Activated gamma-delta T cell treated with Interleukin-2 at 50 U/mL for 16 hours (primary cell): ENCODE measurements around the gene STOML1.
"Not testable (repeated sequence)": the region's sequence is repeated elsewhere in the genome, so short reads cannot be mapped to it uniquely, and the experiment has no call there.

ENCODE experiments used
- DNase-seq: peaks from one replicate; pipeline ENCODE4 v3.0.0-alpha.2; 2020

Gene STOML1

DNA sequence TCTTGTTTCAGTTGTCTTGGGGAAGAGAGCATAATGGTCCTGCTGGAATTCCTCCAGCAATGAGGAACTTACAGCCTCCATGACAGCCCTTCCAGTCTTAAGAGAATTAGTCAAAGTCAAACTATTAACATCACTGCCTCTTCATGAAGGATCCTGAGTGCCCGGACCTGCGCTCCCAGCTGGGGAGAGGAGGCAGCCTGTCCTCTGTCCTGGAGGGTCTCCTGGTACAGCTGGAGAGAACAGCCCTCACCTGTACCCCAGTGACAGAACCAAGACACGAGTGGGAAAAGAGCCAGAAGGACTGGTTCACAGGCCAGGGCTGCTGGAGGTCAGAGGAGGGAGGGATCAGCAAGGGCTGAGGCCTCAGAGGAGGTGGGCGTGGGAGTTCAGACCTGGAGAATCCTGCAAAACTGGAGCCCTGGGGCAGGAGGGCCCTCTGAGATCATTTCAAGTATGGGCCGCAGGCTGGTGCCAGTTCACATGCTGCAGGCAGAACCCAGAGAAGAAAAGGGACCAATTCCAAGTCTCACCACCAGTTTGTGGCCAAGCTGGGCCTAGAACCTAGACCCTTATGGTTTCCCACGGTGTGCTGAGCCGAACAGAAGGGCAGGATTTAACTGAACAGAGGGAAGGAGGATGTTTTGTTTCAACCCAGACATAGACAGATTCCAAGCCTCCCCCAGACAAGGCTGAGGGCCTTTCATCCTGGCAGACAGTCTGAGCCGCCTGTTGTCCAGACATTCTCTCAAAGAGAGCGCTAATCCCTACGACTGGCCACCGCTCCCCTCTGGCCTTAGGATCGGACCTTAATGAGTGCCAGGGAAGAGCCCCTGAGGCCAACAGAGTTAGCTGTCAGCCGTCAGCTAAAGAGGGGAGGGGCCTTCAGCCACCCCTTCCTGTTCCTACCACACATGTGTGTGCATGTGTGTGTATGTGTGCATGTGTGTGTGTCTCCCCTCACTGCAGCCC is 47.6 kb downstream of the STOML1 start:
- DNase-seq, result no peak

DNA sequence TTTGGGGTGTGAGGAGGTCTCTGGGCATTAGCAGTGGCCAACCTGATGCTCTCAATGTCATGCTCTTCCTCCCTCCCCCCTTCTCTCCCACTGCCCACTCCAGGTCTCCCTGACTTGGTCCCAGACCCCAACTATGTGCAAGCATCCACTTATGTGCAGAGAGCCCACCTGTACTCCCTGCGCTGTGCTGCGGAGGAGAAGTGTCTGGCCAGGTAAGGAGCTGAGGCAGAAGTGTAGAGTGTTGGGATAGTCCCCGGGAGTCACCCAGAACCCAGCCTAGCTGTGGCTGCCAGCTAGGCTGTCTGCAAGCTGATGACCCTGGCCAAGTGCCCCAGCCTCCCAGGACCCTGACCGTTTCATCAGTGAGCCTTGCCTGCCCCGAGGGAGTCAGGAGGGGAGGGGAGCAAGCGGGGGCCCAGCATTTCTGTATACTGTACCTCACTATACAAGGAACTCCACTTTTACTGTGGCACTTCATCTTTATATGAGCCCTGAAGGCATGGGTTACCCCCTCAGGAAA is 49.3 kb downstream of the STOML1 start:
- no peak for DNase-seq

- DNase-seq, result peak; percentile 39
Observed at GRCh38 chr15:73941871-73942635, 50.0 kb downstream of the STOML1 start.

GRCh38 chr15:73941449-73941848 is 50.6 kb downstream of the STOML1 start:
- no peak for DNase-seq

DNA sequence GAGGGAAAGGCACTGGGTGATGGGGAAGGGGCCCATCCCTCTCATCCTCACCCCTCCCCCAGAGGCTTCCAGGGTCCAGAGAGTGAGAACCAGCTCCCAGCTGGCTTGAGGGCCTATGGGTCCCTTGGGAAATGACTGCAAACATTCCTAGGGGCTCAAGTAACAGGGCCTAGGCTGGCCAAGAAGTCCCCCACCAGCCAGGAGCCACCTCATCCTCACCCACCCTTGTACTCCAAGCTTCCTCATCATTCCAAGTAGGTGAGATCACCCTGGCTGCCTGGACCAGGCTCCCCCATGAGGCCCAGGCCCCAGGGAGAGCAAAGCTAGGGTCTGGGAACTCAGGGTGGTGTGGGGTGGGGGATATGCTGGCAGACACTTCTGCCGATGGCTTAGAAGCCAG is 51.1 kb downstream of the STOML1 start:
- DNase-seq, result no peak

DNA sequence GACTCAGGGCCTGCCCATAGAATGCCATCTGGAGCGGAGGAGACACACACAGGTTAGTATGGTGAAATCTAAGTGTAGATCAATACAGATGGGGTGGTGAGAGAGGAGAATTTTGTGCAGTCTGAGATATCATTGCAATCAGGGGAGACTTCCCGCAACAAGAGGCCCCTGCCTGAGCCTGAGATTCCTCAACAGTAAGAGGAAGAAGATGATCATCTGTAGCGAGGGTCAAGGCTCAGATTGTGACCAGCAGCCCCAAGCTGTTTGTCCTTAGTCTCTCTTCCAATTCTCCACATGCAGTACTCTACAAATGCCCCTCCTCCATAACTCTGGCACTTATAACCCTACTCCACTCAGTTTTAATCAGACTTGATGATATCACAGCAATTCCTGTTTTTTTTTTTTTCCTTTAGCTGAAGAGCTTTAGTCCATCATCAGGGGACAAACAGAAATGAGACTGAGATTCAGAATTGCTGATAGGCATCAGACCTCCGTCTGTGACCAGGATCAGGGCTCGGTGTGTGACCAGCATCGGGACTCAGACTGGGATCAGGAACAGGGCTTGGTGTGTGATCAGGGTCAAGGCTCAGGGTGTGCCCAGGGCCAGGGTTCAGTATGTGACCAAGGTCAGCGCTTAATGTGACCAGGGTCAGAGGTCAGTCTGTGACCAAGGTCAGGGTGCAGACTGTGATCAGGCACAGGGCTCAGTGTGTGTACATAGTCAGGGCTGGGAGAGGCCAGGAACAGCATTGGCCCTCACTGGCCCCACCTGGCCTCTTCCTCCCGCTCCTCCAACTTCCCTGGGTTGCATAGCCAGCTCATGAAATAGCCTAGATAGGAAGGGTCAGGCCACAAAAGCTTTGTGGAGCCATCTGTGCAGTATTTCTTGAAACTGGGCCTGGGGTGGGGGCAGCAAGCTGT is 51.8 kb downstream of the STOML1 start:
- no peak for DNase-seq

DNA sequence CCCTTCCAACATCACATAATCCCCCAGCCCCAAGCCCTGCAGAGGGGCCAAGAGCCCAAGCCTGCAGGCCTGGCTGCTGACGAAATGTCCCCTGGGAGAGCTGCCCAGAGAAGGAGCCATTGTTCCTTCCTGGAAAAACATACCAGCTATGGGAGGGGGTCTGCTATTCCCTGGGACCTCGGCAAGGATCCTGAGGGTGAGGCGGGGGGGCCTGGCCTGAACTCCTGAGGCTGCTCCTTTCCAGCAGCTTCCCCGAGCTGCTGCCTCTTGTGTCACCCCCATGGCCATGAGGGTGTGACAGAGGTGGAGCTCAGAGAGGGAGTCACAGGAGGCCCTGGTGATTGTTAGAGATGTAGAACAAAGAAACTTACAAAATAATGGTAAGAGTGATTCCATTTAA is 53.0 kb downstream of the STOML1 start:
- no peak for DNase-seq

DNA sequence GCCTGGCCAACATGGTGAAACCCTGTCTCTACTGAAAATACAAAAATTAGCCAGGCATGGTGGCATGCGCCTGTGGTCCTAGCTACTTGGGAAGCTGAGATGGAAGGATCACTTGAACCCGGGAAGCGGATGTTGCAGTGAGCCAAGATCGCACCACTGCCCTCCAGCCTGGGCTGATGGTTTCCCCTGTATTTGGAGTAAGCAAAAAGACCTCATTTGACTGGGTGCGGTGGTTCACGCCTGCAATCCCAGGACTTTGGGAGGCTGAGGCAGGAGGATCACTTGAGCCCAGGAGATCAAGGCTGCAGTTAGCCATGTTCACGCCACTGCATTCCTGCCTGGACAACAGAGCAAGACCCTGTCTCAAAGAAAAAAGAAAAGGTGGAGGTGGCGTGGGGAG is 53.6 kb downstream of the STOML1 start:
- DNase-seq, result not testable (repeated sequence)

DNA sequence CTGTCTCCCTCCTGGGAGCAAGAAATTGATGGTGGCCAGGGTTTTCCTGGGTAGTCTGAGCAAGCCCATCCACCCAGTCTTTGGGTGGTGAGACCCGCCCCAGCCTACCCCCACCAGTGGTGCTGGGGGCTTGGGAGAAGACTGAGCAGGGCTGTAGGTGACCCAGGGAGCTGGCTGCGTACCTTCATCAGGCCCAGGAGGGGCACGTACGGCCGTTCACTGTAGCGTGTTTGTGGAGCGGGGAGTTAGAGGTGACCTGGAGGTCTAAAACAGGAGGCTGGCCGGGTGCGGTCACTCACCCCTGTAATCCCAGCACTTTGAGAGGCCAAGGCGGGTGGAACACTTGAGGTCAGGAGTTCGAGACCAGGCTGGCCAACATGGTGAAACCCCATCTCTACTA is 54.4 kb downstream of the STOML1 start:
- no peak for DNase-seq

DNA sequence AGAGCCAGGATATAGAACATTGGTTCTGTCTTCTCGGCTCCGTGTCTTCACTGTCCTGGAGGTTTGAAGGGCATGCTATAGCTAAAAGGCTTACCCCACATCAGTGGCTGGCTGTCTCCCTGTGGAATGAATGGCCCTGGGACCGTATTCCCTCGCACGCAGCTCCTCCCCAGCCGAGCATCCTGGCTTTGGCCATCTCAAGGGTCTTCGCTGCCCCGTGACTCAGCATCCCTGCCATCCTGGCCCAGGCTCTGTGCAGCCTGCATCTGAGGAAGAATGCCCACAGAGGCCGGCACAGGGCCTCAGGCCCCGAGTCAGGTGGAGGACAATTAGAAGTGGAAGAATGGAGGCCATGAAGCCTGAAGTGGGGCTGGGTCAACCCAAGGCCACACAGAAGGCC is 54.8 kb downstream of the STOML1 start:
- no peak for DNase-seq

DNA sequence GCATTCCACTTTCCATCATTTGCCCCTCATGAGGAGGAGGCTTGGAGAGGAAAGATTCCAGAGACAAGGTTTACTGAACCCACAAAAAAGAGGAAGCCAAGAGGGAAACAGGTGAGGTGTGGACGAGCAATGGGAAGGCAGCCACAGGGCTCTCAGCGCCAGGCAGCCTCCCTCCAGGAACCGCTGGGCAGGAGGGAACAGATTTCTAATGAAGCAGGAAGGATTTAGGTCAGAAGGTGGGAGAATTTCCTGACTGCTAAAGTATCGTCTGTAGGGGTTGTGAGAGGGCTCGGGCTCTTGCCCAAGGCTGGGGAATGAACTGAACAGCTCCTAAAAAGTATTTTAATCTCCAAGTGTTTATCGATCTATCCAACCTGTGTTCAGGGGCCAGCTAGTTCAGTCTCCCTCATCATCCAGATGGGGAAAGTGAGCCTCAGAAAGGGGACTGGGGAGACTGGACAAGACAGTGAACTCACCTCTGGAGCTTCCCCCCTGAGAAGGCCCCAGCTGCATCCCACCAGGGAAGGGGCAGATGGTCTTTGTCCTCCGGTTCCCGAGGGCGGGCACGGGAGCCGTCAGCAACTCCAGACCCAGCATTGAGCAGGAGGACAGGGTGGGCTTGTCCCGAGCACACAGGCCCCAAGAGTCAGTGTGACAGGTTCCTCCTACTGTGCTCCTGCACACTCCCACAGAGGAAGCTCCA is 55.4 kb downstream of the STOML1 start:
- no peak for DNase-seq

DNA sequence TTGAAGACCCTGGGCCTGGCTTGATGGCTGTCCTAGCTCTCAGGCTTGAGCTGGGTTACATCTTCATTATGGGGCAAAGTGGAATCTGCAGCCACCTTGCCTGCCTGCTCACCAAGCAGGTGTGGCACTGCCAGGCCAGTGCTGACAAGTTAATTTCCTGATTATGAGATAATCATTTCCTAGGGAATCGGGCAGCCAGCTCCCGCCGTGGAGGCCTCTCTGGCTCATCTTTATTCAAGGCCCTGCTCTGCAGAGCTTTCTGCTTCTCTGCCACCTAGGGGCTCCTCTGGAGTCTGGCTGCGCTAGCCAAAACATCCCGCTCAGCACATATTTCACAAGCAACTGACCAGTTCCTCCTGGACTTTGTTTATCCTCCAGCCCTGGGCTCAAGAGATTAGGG is 55.9 kb downstream of the STOML1 start:
- no peak for DNase-seq

- no peak for DNase-seq
Observed at GRCh38 chr15:73935547-73935946, 56.5 kb downstream of the STOML1 start.

- no peak for DNase-seq
Observed at GRCh38 chr15:73934281-73934680, 57.8 kb downstream of the STOML1 start.

DNA sequence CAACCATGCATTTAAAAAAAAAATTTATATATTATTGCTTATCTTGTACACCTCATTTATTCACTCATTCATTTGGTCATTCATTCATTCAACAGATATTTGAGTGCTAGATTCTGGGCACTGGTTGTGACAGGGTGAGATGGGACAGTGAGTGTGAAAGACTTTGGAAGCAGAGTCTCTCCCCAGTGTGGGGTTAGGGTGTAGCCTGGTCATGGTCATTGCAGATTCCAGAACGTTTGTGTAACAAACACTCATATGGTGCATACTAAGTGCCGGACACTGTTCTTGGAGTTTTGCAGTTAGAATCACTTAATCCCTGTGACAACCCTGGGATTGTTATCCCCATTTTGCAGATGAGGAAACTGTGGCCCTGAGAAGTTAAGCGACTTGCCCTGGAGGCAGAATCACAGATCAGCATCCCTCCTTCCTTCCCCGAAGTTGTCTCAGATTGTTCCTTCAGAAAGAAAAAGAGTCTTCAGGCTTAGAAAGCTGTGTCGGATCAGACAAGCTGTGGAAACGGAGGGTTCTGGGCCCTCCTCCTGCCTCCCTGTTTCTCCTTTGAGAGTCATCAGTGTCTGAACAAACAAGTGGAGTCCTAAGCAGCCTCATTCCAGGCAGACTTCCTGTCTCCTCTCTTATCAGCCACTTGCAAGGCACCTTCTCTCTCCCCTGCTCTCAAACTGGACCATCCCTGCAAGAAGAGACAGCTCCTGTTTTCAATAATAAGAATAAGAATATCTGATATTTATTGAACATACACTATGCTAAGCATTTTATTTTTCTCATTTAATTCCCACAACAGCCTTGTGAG is 59.5 kb downstream of the STOML1 start:
- no peak for DNase-seq

DNA sequence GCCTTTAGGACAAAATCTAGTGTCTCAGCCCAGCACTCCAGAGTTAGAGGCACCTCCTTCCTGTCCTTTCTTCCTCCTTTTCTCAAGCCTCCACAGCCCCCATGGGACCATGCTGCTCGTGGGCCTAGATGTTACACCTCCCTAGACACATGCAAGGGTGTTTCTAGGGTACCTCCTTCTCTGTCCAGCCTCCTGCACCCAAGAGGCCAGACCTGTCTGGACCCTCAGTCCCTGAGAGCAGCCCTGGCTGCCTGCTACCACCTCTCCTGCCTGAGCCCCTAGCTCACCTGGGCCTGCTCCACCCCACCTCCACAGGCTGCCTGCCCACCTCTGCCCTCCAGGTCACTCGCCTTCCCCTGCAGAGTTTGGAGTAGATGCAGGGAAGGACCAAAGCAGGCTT is 60.7 kb downstream of the STOML1 start:
- DNase-seq, result no peak

DNA sequence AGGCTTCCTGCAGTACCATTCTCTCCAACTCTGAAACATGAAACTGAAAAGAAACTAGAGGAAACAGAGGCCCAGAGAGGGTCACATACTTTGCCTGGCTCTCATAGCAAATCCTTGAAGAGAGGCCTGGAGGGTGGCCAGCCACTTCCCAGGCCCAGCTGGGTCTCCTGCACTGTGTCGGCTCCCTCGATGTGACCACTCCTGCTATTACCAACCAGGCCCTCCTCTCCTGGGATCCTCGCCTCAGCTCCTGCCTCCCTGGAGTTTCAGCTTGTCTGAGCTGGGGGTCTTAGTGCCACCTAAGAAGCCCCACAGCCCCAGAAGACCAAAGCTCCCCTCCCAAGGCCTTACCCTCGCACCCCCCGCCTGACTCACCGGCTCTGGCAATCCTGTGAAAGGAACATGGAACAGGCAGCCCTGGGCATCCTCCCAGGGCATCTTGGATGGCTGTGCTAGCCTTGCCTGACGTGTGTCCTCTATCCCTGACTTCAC is 61.3 kb downstream of the STOML1 start:
- no peak for DNase-seq

DNA sequence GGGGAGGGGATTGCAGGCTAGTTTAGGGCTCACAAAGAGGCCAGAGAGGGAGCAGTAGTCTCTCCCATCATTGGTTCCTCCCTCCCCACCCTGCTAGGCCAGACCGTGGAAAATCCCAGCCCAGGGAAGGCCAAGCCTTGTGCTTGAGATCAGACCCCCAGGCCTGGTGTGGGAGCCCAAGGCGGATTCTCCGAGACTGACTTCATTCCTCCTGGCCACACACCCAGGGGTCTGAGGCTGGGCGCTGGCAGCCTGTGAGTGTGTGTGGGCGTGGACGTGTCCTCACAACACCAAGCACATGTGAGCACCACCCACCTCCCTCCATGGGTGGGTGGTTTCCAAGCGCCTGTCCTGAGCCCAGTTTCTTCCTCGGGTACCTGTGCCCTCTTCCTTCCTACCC is 61.7 kb downstream of the STOML1 start:
- DNase-seq, result no peak

GRCh38 chr15:73928971-73929627 is 63.0 kb downstream of the STOML1 start:
- no peak for DNase-seq
